GM18870 (cell line): ENCODE data around the gene MRPL10.

Experiments used
- ATAC-seq: cut with Tn5 transposase; IDR thresholded peaks from one replicate; pipeline ENCODE4 v1.9.1; 2021; ENCODE audit warnings: moderate library complexity; ENCODE audit not compliant: unreplicated experiment

Gene MRPL10

GRCh38 chr17:47840742-47841487 is 9.6 kb upstream of the MRPL10 start, which contains the start of gene SCRN2:
Gene SCRN2 (minus strand): TSS chr17:47841273. CDS start chr17:47840843, 430 bp downstream.
- ATAC-seq = no peak

- no peak for ATAC-seq
Measured at GRCh38 chr17:47840001-47840741, 8.8 kb upstream of the MRPL10 start.

- no peak for ATAC-seq
Measured at GRCh38 chr17:47839071-47839470, 7.7 kb upstream of the MRPL10 start.

GRCh38 chr17:47838636-47839035 is 7.3 kb upstream of the MRPL10 start:
- no peak for ATAC-seq

GRCh38 chr17:47837401-47838039 is 6.2 kb upstream of the MRPL10 start:
- no peak for ATAC-seq

GRCh38 chr17:47836601-47837000 is 5.3 kb upstream of the MRPL10 start:
- no peak for ATAC-seq

- ATAC-seq = no peak
Measured at GRCh38 chr17:47834756-47835155, 3.4 kb upstream of the MRPL10 start.

- no peak for ATAC-seq
Measured at GRCh38 chr17:47831934-47832327, 590 bp upstream of the MRPL10 start.

- no peak for ATAC-seq
Measured at GRCh38 chr17:47830396-47831002, 842 bp downstream of the MRPL10 start.

- ATAC-seq = no peak
Measured at GRCh38 chr17:47829870-47830269, 1.5 kb downstream of the MRPL10 start.

GRCh38 chr17:47823519-47823918 is 7.8 kb downstream of the MRPL10 start:
- ATAC-seq = no peak

GRCh38 chr17:47822785-47823184 is 8.6 kb downstream of the MRPL10 start:
- ATAC-seq = no peak

GRCh38 chr17:47821424-47822391 is 9.6 kb downstream of the MRPL10 start, which contains the start of gene OSBPL7:
Gene OSBPL7 (minus strand): TSS chr17:47821794. CDS start chr17:47820278, 1,516 bp downstream.
- ATAC-seq = peak; percentile 57

GRCh38 chr17:47821031-47821423 is 10.3 kb downstream of the MRPL10 start:
- no peak for ATAC-seq

GRCh38 chr17:47820033-47820789 is 11.1 kb downstream of the MRPL10 start:
- ATAC-seq = no peak

- no peak for ATAC-seq
Measured at GRCh38 chr17:47819475-47819874, 11.9 kb downstream of the MRPL10 start.

- ATAC-seq = no peak
Measured at GRCh38 chr17:47818002-47818695, 13.2 kb downstream of the MRPL10 start.

GRCh38 chr17:47816947-47817346 is 14.4 kb downstream of the MRPL10 start:
- ATAC-seq = no peak
